K562 (cell line): ENCODE data around the gene MLN. TPM values are rescaled to one million over a fixed set of nuclear protein-coding genes. Genes with fewer than 3 reads are reported as not detected.

Experiments used
- MAZ ChIP-seq, 2 experiments: fragments of 450-650 bp in 1 of 2; sonication (generic) in 1 of 2; formaldehyde crosslinking; IDR thresholded peaks in 1 of 2; conservative IDR thresholded peaks in 1 of 2; 2 replicates each; pipeline versions ENCODE4 v1.4.0 to v1.5.0; 2020; ENCODE audit warnings: mild to moderate bottlenecking in 1 of 2, missing genetic modification reagents in 1 of 2
- PURB ChIP-seq: sonication (generic); formaldehyde crosslinking; IDR thresholded peaks from 2 replicates; pipeline ENCODE4 v1.9.0; 2021; ENCODE audit warnings: low read depth, mild to moderate bottlenecking, missing genetic modification reagents
- RBFOX2 ChIP-seq: fragments of 200-400 bp; formaldehyde crosslinking; IDR thresholded peaks from 2 replicates; pipeline ENCODE4 v1.6.1; 2017; ENCODE audit warnings: low read depth, mild to moderate bottlenecking, low read length, moderate library complexity
- RBM25 ChIP-seq: fragments of 200-400 bp; formaldehyde crosslinking; IDR thresholded peaks from 2 replicates; pipeline ENCODE4 v1.6.1; 2018; ENCODE audit warnings: low read length, low read depth, moderate library complexity; ENCODE audit not compliant: severe bottlenecking
- SRF ChIP-seq, 2 experiments: fragments of 250-450, 450-650 bp in 1 of 2; sonication (Bioruptor Pico) in 1 of 2; sonication (generic) in 1 of 2; formaldehyde crosslinking; IDR thresholded peaks; 2 replicates each; pipeline versions ENCODE4 v1.5.0 to v1.5.1; 2020 to 2022; ENCODE audit warnings: mild to moderate bottlenecking in 1 of 2, missing genetic modification reagents in 1 of 2
- SRSF7 ChIP-seq: fragments of 200-400 bp; formaldehyde crosslinking; optimal IDR thresholded peaks from 2 replicates; pipeline ENCODE3; 2017; ENCODE audit warnings: mild to moderate bottlenecking, low read depth, low read length
- TAF7 ChIP-seq: fragments of 450-650 bp; IDR thresholded peaks from 2 replicates; pipeline ENCODE4 v1.6.1; 2016; ENCODE audit warnings: missing genetic modification characterization, missing compliant biosample characterization
- TEAD2 ChIP-seq: fragments of 450-650 bp; IDR thresholded peaks from 2 replicates; pipeline ENCODE4 v1.6.1; 2016; ENCODE audit warnings: missing genetic modification characterization, control low read depth, missing compliant biosample characterization
- YY1 ChIP-seq, 3 experiments: IDR thresholded peaks; 2 replicates each; pipeline ENCODE4 v1.6.1; 2011; ENCODE audit warnings: low read length in 2 of 3, mild to moderate bottlenecking in 2 of 3, moderate library complexity in 2 of 3, borderline replicate concordance in 1 of 3, control low read depth in 1 of 3, low read depth in 1 of 3; ENCODE audit not compliant: insufficient read depth in 3 of 3, insufficient replicate concordance in 2 of 3, control insufficient read depth in 1 of 3, insufficient read length in 1 of 3; ENCODE audit errors: extremely low read depth in 1 of 3
- ZNF280B ChIP-seq: fragments of 250-450 bp; sonication (Bioruptor Pico); IDR thresholded peaks from 2 replicates; pipeline ENCODE4 v1.5.1; 2021; ENCODE audit warnings: mild to moderate bottlenecking
- ZNF449 ChIP-seq: fragments of 250-450 bp; sonication (Bioruptor Pico); IDR thresholded peaks from 2 replicates; pipeline ENCODE4 v1.8.0; 2022; ENCODE audit warnings: moderate library complexity, mild to moderate bottlenecking, inconsistent platforms
- ZNF518B ChIP-seq: fragments of 250-450 bp; sonication (Bioruptor Pico); IDR thresholded peaks from 2 replicates; pipeline ENCODE4 v1.5.0; 2021; ENCODE audit warnings: mild to moderate bottlenecking, moderate library complexity
- ZNF57 ChIP-seq: fragments of 450-650 bp; formaldehyde crosslinking; IDR thresholded peaks from 2 replicates; pipeline ENCODE4 v1.4.0; 2020; ENCODE audit warnings: mild to moderate bottlenecking, moderate library complexity
- ZNF764 ChIP-seq: fragments of 250-450 bp; sonication (Bioruptor Pico); IDR thresholded peaks from 2 replicates; pipeline ENCODE4 v1.4.0; 2020; ENCODE audit warnings: low read depth, mild to moderate bottlenecking, moderate library complexity
- polyA plus RNA-seq, 8 experiments: library from polyadenylated mRNA; depleted of rRNA in 4 of 8; stranded (reverse) in 5 of 8; unstranded in 3 of 8; fragments of >200 nt; fragmentation: Nextera tagmentation in 2 of 8; fragmentation: Illumina TruSeq in 1 of 8; extraction: Ambion mirVana in 2 of 8; extraction: Trizol in 1 of 8; gene quantifications; 2 replicates each; pipeline versions ENCODE4 v1.2.1 to v1.2.3, GENCODE V29; 2011 to 2014; ENCODE audit warnings: inconsistent platforms in 1 of 8, missing spikeins in 1 of 8
- total RNA-seq, 7 experiments: library from RNA; depleted of rRNA in 6 of 7; stranded (reverse); fragments of >200 nt in 6 of 7; fragmentation: Illumina TruSeq in 2 of 7; extraction: Trizol in 2 of 7; gene quantifications; 2 replicates each; pipeline versions ENCODE4 v1.2.1 to v1.2.3, GENCODE V29; 2011 to 2021; ENCODE audit warnings: low replicate concordance in 1 of 7
- TF ChIP-seq, protein P1 (sequence below): fragments of 200-800 bp; sonication (Bioruptor generic); IDR thresholded peaks from 2 replicates; pipeline ENCODE4 v1.6.1; 2017; ENCODE audit warnings: missing genetic modification characterization, missing compliant biosample characterization
- TF ChIP-seq, protein P2 (sequence below): fragments of 250-450 bp; sonication (Bioruptor Pico); IDR thresholded peaks from 2 replicates; pipeline ENCODE4 v1.8.0; 2021; ENCODE audit warnings: borderline replicate concordance, mild to moderate bottlenecking, moderate library complexity; ENCODE audit not compliant: poor library complexity, severe bottlenecking

MLN gene
- total and polyA plus RNA-seq, 9 of the 15 experiments (the other 6 are each of a cell fraction or from before 2014, with no cell fraction given) = not detected

DNA sequence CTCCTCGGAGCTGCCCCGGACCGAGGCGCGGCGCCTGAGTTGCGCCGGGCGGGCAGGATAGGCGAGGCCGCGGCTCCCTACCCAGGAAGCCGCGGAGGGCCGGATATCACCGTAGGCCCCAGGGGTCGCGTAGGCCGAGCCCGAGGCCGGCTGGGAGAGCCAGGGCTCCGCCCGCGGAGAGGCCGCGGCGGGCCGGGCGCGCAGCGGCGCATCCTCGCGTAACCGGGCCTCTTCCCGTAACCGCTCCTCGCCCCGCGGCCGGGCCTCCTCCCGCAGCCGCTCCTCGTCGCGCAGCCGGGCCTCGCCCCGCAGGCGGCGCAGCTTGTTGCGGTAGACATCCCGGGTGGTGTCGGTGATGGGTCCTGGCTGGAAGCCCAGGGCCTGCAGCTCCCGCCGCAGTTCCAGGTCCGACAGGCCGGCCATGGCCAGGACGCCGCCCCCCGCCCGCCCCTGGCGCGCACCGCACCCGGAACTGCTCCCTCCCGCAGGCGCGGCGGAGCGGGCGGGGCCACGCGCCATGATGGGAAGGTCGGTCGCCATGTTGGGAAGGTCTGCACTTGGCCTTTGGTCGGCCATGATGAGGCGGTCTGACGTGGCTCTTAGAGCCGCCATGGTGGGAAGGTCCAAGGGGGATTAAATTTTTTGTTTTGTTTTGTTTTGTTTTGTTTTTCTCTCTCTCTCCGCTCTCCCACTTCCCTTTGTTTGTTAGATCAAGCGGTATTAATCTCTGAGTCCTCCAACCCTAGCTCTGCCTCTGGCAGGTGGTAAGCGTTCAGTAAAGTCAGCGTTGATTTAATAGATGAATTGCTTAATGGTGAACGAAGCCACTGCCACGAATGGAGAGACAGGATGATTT, 14.9 kb downstream of the MLN start, which contains the start of gene LEMD2 (continued):
- TF ChIP-seq YY1 (IDR thresholded peaks at IDR 0.05; ENCODE audit: borderline replicate concordance in 1 of 3, control insufficient read depth in 1 of 3, extremely low read depth in 1 of 3, insufficient read depth in 3 of 3, insufficient read length in 1 of 3, insufficient replicate concordance in 2 of 3, low read depth in 1 of 3, low read length in 2 of 3) (peak; percentile 100), ZNF57 (CRISPR knock-in tag) (no peak), ZNF518B (CRISPR knock-in tag) (no peak), TAF7 (tag) (no peak), ZNF449 (CRISPR knock-in tag) (peak; percentile 75; the same call in 1 of the 2 replicates), ZNF764 (CRISPR knock-in tag) (peak; percentile 9; the same call in 1 of the 2 replicates), PURB (CRISPR knock-in tag) (no peak), SRSF7 (no peak), TEAD2 (tag) (no peak), MAZ (CRISPR knock-in tag; conservative IDR thresholded peaks at IDR 0.05 in 1 of 2, IDR thresholded peaks at IDR 0.05 in 1 of 2) (peak; percentile 99 to 100), RBM25 (peak; percentile 37), ZNF280B (CRISPR knock-in tag) (no peak), RBFOX2 (peak; percentile 88), SRF (CRISPR knock-in tag; IDR thresholded peaks at IDR 0.05) (peak in 1 of 2 experiments; percentile 77; a peak in 2 of 4 replicates)
- TF ChIP-seq, protein P1, sequence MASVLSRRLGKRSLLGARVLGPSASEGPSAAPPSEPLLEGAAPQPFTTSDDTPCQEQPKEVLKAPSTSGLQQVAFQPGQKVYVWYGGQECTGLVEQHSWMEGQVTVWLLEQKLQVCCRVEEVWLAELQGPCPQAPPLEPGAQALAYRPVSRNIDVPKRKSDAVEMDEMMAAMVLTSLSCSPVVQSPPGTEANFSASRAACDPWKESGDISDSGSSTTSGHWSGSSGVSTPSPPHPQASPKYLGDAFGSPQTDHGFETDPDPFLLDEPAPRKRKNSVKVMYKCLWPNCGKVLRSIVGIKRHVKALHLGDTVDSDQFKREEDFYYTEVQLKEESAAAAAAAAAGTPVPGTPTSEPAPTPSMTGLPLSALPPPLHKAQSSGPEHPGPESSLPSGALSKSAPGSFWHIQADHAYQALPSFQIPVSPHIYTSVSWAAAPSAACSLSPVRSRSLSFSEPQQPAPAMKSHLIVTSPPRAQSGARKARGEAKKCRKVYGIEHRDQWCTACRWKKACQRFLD (CRISPR knock-in tag) = peak; percentile 99
- TF ChIP-seq, protein P2, sequence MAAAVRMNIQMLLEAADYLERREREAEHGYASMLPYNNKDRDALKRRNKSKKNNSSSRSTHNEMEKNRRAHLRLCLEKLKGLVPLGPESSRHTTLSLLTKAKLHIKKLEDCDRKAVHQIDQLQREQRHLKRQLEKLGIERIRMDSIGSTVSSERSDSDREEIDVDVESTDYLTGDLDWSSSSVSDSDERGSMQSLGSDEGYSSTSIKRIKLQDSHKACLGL = peak; percentile 2
